ENCODE data around the gene SHROOM4.

The SHROOM4 gene

DNA sequence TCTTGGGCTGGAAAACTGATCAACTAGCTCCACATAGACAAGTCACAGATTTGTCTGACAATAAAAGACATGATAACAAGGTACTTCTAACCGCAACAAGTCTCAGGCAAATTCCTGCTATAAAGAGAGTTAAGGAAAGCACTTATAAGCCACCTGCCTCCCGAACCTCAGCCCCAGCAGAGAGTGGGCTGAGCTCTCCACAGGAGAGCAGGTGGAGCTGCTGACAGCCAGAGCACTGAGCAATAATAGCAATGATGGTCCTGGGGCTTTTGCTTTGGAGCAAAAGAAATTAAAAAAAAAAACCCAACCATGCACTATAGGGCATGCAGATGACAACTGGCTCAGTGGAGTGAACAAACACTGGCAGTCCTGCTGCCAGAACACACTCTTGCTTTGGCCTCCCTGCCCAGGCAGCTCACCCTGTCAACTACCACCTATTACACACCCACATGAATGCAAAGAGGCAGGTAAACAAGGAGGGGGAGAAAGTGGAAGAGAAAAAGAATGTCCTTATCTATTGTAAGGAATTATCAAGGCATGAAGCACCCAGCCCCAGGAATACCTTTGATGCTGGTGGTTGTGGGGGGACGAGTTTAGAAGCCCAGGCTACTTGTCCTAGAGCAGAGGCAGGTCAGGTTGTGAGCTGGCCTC is 207.6 kb downstream of the SHROOM4 start:
- Histone ChIP-seq H2BK15ac (ENCODE audit: low read depth, poor library complexity, severe bottlenecking) (no peak overlapping the region), H3K79me1 (replicated peaks; ENCODE audit: low read length, poor library complexity, severe bottlenecking) (no peaks in the 10 kb centered on the region), H3K14ac (ENCODE audit: low read length in 2 of 2) (no peak overlapping the region), H3K23ac (ENCODE audit: low read length in 2 of 2) (no peak overlapping the region), H2BK12ac (ENCODE audit: low read length in 2 of 2) (no peak overlapping the region), H2BK120ac (ENCODE audit: low read depth, low read length) (no peak overlapping the region), H2AK5ac (ENCODE audit: low read length, severe bottlenecking) (no peak overlapping the region), H3K4me1 (ENCODE audit: control insufficient read depth, insufficient read depth, low read depth, low read length) (no peaks in the 10 kb centered on the region), H3K27ac (ENCODE audit: low read length, poor library complexity, severe bottlenecking) (no peak overlapping the region), H3K4ac (ENCODE audit: low read depth in 1 of 2, low read length in 2 of 2) (no peak overlapping the region), H3K9me3 (ENCODE audit: control insufficient read depth, low read length) (no peaks in the 10 kb centered on the region), H3K4me2 (ENCODE audit: low read length, poor library complexity, severe bottlenecking) (no peak overlapping the region), H2AFZ (ENCODE audit: low read depth, low read length) (no peak overlapping the region), H4K91ac (ENCODE audit: low read length) (no peak overlapping the region), H2BK5ac (ENCODE audit: low read depth, low read length, poor library complexity, severe bottlenecking) (no peak overlapping the region), H4K8ac (ENCODE audit: low read length) (no peak overlapping the region), H3K18ac (ENCODE audit: low read depth in 1 of 2, low read length in 2 of 2) (no peak overlapping the region), H3K9ac (ENCODE audit: low read length) (no peak overlapping the region), H3K4me3 (ENCODE audit: insufficient read depth in 1 of 2, low read depth in 1 of 2, low read length in 2 of 2) (no peak overlapping the region), H3K36me3 (ENCODE audit: control insufficient read depth in 1 of 2, insufficient read depth in 2 of 2, low read depth in 1 of 2, low read length in 2 of 2) (peaks cover 0 to 13% of the 10 kb centered on the region in 2 experiments), H3K27me3 (ENCODE audit: control insufficient read depth in 1 of 2, insufficient read depth in 1 of 2, low read length in 2 of 2) (no peaks in the 10 kb centered on the region)
- WGBS = 65% methylated on average over 3 of the region's 3 CpGs
- DNase-seq = no peak

DNA sequence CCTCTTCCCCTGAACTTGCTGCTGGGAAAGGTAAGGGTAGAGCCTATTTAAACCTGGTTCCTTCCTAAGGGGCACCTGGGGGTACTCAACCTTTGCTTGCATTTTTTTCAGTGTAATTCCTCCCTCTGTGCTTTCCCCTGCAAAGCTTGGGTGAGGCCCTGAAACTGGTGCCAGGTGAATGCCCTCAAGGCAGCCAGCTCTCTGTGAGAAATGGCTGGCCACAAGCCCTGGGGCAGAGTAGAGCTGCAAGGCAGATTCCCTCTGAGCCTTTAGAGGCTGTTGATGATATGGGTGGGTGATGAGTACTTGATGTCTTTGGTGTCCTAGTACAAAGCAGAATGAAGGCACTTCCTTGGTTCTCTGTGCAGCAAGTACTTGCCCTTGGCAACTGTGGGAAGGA is 217.9 kb downstream of the SHROOM4 start:
- Histone ChIP-seq H2BK120ac (ENCODE audit: low read depth, low read length) (no peak overlapping the region), H2AFZ (ENCODE audit: low read depth, low read length) (no peak overlapping the region), H2BK12ac (ENCODE audit: low read length in 2 of 2) (no peak overlapping the region), H2BK5ac (ENCODE audit: low read depth, low read length, poor library complexity, severe bottlenecking) (no peak overlapping the region), H3K27me3 (ENCODE audit: control insufficient read depth in 1 of 2, insufficient read depth in 1 of 2, low read length in 2 of 2) (no peaks in the 10 kb centered on the region), H2AK5ac (ENCODE audit: low read length, severe bottlenecking) (no peak overlapping the region), H3K4me2 (ENCODE audit: low read length, poor library complexity, severe bottlenecking) (no peak overlapping the region), H3K4me3 (ENCODE audit: insufficient read depth in 1 of 2, low read depth in 1 of 2, low read length in 2 of 2) (no peak overlapping the region), H3K36me3 (ENCODE audit: control insufficient read depth in 1 of 2, insufficient read depth in 2 of 2, low read depth in 1 of 2, low read length in 2 of 2) (peaks cover 0 to 21% of the 10 kb centered on the region in 2 experiments), H3K9ac (ENCODE audit: low read length) (no peak overlapping the region), H3K9me3 (ENCODE audit: control insufficient read depth, low read length) (no peaks in the 10 kb centered on the region), H3K79me1 (replicated peaks; ENCODE audit: low read length, poor library complexity, severe bottlenecking) (no peaks in the 10 kb centered on the region), H4K91ac (ENCODE audit: low read length) (no peak overlapping the region), H3K27ac (ENCODE audit: low read length, poor library complexity, severe bottlenecking) (no peak overlapping the region), H3K18ac (ENCODE audit: low read depth in 1 of 2, low read length in 2 of 2) (no peak overlapping the region), H3K14ac (ENCODE audit: low read length in 2 of 2) (no peak overlapping the region), H3K4me1 (ENCODE audit: control insufficient read depth, insufficient read depth, low read depth, low read length) (no peaks in the 10 kb centered on the region), H3K4ac (ENCODE audit: low read depth in 1 of 2, low read length in 2 of 2) (no peak overlapping the region), H3K23ac (ENCODE audit: low read length in 2 of 2) (no peak overlapping the region), H2BK15ac (ENCODE audit: low read depth, poor library complexity, severe bottlenecking) (no peak overlapping the region), H4K8ac (ENCODE audit: low read length) (no peak overlapping the region)
- DNase-seq = no peak

DNA sequence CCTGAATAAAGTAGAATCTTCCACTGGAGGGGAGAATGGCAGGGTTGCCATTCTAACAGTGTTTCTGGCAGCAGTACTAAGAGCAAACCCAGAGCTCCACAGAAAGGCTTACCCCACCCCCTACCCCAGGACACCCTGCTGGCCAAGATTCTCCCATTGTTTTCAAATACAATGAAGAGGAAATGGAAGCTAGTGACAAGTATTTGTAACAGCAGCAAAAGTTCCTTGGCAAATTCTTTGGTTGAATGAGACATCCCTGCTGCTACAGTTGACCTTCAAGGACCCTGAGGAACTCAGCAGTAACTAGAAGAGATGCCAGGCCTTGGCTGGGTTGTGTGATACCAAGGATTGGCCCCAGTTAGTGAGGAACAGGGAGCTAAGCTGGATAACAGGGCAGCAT is 219.2 kb downstream of the SHROOM4 start:
- Histone ChIP-seq H2BK12ac (ENCODE audit: low read length in 2 of 2) (no peak overlapping the region), H2BK15ac (ENCODE audit: low read depth, poor library complexity, severe bottlenecking) (no peak overlapping the region), H4K8ac (ENCODE audit: low read length) (no peak overlapping the region), H3K14ac (ENCODE audit: low read length in 2 of 2) (no peak overlapping the region), H3K4ac (ENCODE audit: low read depth in 1 of 2, low read length in 2 of 2) (no peak overlapping the region), H2BK120ac (ENCODE audit: low read depth, low read length) (no peak overlapping the region), H2AFZ (ENCODE audit: low read depth, low read length) (no peak overlapping the region), H3K9me3 (ENCODE audit: control insufficient read depth, low read length) (peaks cover 2% of the 10 kb centered on the region), H3K4me1 (ENCODE audit: control insufficient read depth, insufficient read depth, low read depth, low read length) (no peaks in the 10 kb centered on the region), H3K79me1 (replicated peaks; ENCODE audit: low read length, poor library complexity, severe bottlenecking) (no peaks in the 10 kb centered on the region), H3K23ac (ENCODE audit: low read length in 2 of 2) (no peak overlapping the region), H3K27ac (ENCODE audit: low read length, poor library complexity, severe bottlenecking) (no peak overlapping the region), H3K18ac (ENCODE audit: low read depth in 1 of 2, low read length in 2 of 2) (no peak overlapping the region), H3K36me3 (ENCODE audit: control insufficient read depth in 1 of 2, insufficient read depth in 2 of 2, low read depth in 1 of 2, low read length in 2 of 2) (peaks cover 0 to 21% of the 10 kb centered on the region in 2 experiments), H3K4me3 (ENCODE audit: insufficient read depth in 1 of 2, low read depth in 1 of 2, low read length in 2 of 2) (no peak overlapping the region), H3K4me2 (ENCODE audit: low read length, poor library complexity, severe bottlenecking) (no peak overlapping the region), H3K9ac (ENCODE audit: low read length) (no peak overlapping the region), H3K27me3 (ENCODE audit: control insufficient read depth in 1 of 2, insufficient read depth in 1 of 2, low read length in 2 of 2) (no peaks in the 10 kb centered on the region), H4K91ac (ENCODE audit: low read length) (no peak overlapping the region), H2AK5ac (ENCODE audit: low read length, severe bottlenecking) (no peak overlapping the region), H2BK5ac (ENCODE audit: low read depth, low read length, poor library complexity, severe bottlenecking) (no peak overlapping the region)
- DNase-seq = no peak

DNA sequence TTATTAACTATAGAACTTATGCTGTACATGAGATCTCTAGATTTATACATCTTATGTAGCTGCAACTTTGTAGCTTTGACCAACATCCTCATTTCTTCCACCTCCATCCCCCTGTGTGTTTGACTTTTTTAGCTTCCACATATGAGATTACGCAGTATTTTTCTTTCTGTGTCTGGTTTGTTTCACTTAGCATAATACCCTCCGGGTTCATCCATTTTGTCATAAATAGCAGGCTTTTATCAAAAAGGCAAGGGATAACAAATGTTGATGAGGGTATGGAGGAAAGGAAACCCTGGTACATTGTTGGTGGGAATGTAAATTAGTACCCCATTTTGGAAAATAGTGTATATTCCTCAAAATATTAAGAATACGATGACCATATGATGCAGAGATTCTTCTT is 227.0 kb downstream of the SHROOM4 start:
- Histone ChIP-seq H4K91ac (ENCODE audit: low read length) (no peak overlapping the region), H3K36me3 (ENCODE audit: control insufficient read depth in 1 of 2, insufficient read depth in 2 of 2, low read depth in 1 of 2, low read length in 2 of 2) (no peaks in the 10 kb centered on the region), H2BK15ac (ENCODE audit: low read depth, poor library complexity, severe bottlenecking) (no peak overlapping the region), H2BK5ac (ENCODE audit: low read depth, low read length, poor library complexity, severe bottlenecking) (no peak overlapping the region), H3K27me3 (ENCODE audit: control insufficient read depth in 1 of 2, insufficient read depth in 1 of 2, low read length in 2 of 2) (peaks cover 0 to 3% of the 10 kb centered on the region in 2 experiments), H3K79me1 (replicated peaks; ENCODE audit: low read length, poor library complexity, severe bottlenecking) (no peaks in the 10 kb centered on the region), H2BK120ac (ENCODE audit: low read depth, low read length) (no peak overlapping the region), H2BK12ac (ENCODE audit: low read length in 2 of 2) (no peak overlapping the region), H3K9ac (ENCODE audit: low read length) (no peak overlapping the region), H3K4me3 (ENCODE audit: insufficient read depth in 1 of 2, low read depth in 1 of 2, low read length in 2 of 2) (no peak overlapping the region), H3K27ac (ENCODE audit: low read length, poor library complexity, severe bottlenecking) (no peak overlapping the region), H3K4me2 (ENCODE audit: low read length, poor library complexity, severe bottlenecking) (no peak overlapping the region), H2AFZ (ENCODE audit: low read depth, low read length) (no peak overlapping the region), H2AK5ac (ENCODE audit: low read length, severe bottlenecking) (no peak overlapping the region), H3K4me1 (ENCODE audit: control insufficient read depth, insufficient read depth, low read depth, low read length) (no peaks in the 10 kb centered on the region), H3K4ac (ENCODE audit: low read depth in 1 of 2, low read length in 2 of 2) (no peak overlapping the region), H3K9me3 (ENCODE audit: control insufficient read depth, low read length) (peaks cover 2% of the 10 kb centered on the region), H3K23ac (ENCODE audit: low read length in 2 of 2) (no peak overlapping the region), H3K14ac (ENCODE audit: low read length in 2 of 2) (no peak overlapping the region), H4K8ac (ENCODE audit: low read length) (no peak overlapping the region), H3K18ac (ENCODE audit: low read depth in 1 of 2, low read length in 2 of 2) (no peak overlapping the region)
- WGBS = 100% methylated on average over 1 of the region's 3 CpGs
- DNase-seq = no peak
